ENCODE results near the gene SF3B3.
A peak's percentile ranks its signal among the peaks of the same experiment; 100 is the strongest.

SF3B3 gene

DNA sequence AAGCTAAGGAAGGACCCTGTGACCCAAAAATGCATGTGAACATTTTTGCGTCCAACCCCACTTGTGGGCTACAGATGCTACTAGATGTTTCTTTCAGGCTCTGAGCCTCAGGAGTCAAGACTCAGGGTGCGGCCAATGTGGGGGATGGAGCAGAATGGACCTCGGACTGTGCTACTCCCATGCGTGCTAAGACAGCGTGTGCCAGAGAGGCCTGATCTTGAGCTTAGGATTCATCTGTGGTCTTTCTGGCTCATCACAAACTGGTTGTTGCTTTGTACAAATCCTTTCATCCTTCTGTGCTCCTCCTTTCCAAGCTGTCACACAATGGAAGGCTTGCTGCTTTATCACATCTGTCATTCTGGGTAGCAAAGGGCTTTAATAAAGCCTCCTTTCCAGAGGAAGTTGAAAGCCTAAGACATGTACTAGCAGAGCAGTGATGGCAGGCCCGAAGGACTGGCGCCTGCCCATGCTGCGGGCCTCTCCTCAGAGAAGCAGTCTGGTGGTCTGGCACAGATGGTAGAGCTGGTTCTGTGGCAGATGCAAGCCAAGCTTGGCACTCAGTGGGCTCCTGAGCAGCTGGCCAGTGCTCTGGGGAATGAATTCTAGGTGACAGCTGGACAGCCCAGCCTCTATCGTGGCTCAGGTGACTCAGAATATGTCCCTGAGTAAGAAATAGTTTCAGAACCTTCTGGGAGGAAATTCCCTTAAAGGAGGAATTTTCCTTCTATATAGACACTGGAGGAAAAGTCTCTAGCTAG, 28.0 kb upstream of the SF3B3 start:
- no peak overlapping the region for H2AFZ ChIP-seq (ENCODE audit: low read length)
- no peak for DNase-seq
- H3K36me3 ChIP-seq (replicated peaks; ENCODE audit: insufficient read depth, low read length) = no peaks in the 10 kb centered on the region
- no peak overlapping the region for H3K9ac ChIP-seq (ENCODE audit: low read length)
- TF ChIP-seq EZH2phosphoT487 (IDR thresholded peaks at IDR 0.05; ENCODE audit: low read length) (no peak), EZH2 (optimal IDR thresholded peaks at IDR 0.05; ENCODE audit: low read depth, low read length) (no peak)
- TF ChIP-seq, protein P1, sequence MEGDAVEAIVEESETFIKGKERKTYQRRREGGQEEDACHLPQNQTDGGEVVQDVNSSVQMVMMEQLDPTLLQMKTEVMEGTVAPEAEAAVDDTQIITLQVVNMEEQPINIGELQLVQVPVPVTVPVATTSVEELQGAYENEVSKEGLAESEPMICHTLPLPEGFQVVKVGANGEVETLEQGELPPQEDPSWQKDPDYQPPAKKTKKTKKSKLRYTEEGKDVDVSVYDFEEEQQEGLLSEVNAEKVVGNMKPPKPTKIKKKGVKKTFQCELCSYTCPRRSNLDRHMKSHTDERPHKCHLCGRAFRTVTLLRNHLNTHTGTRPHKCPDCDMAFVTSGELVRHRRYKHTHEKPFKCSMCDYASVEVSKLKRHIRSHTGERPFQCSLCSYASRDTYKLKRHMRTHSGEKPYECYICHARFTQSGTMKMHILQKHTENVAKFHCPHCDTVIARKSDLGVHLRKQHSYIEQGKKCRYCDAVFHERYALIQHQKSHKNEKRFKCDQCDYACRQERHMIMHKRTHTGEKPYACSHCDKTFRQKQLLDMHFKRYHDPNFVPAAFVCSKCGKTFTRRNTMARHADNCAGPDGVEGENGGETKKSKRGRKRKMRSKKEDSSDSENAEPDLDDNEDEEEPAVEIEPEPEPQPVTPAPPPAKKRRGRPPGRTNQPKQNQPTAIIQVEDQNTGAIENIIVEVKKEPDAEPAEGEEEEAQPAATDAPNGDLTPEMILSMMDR (IDR thresholded peaks at IDR 0.05; ENCODE audit: low read length) = no peak
- no peaks in the 10 kb centered on the region for H3K9me2 ChIP-seq (replicated peaks; ENCODE audit: insufficient read depth, low read length)
- no peaks in the 10 kb centered on the region for H4K20me1 ChIP-seq (ENCODE audit: insufficient read depth, low read length)
- H3K9me3 ChIP-seq (replicated peaks; ENCODE audit: insufficient read depth, low read length) = no peaks in the 10 kb centered on the region
- H3K27me3 ChIP-seq (replicated peaks; ENCODE audit: insufficient read depth, low read length) = no peaks in the 10 kb centered on the region
- no peaks in the 10 kb centered on the region for H3K79me2 ChIP-seq (ENCODE audit: low read length)
- H3K4me3 ChIP-seq (ENCODE audit: low read length) = no peak overlapping the region
- H3K27ac ChIP-seq (ENCODE audit: low read length) = no peak overlapping the region
- H3F3A ChIP-seq (ENCODE audit: insufficient read depth, low read length) = no peaks in the 10 kb centered on the region
- no peak overlapping the region for H3K4me2 ChIP-seq (ENCODE audit: low read depth, low read length)
- H3K4me1 ChIP-seq (ENCODE audit: low read length) = no peaks in the 10 kb centered on the region

- no peak overlapping the region for H3K4me3 ChIP-seq (ENCODE audit: low read length)
- no peaks in the 10 kb centered on the region for H3K36me3 ChIP-seq (replicated peaks; ENCODE audit: insufficient read depth, low read length)
Measured at GRCh38 chr16:70496513-70496912, 27.1 kb upstream of the SF3B3 start.

DNA sequence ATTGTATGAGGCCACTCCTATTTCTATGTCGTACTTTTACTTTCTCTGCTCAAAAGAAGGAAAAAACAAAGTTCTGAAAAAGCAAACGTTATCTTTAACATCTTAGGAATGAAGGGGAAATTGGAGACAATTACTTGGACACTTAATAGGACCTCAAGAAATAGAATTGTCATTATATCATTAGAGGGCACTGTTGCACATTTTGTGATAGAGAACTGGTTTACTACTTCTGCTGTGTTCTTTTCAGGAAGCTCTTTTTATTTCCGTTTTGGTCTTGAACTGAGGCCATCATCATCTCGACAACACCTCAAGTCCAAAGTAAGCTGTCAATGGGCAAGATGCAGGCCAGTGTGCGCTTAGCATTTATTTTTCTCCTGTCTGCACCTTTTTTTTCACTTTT, 14.9 kb upstream of the SF3B3 start:
- no peaks in the 10 kb centered on the region for H3K9me3 ChIP-seq (replicated peaks; ENCODE audit: insufficient read depth, low read length)
- no peak overlapping the region for H2AFZ ChIP-seq (ENCODE audit: low read length)
- H3K36me3 ChIP-seq (replicated peaks; ENCODE audit: insufficient read depth, low read length) = no peaks in the 10 kb centered on the region; the same call in none of the 2 replicates

More at GRCh38 chr16:70496513-70496912, 27.1 kb upstream of the SF3B3 start:
- Histone ChIP-seq H3K27ac (ENCODE audit: low read length) (no peak overlapping the region), H3K9me3 (replicated peaks; ENCODE audit: insufficient read depth, low read length) (no peaks in the 10 kb centered on the region), H3K9me2 (replicated peaks; ENCODE audit: insufficient read depth, low read length) (no peaks in the 10 kb centered on the region), H3K79me2 (ENCODE audit: low read length) (no peaks in the 10 kb centered on the region), H3K27me3 (replicated peaks; ENCODE audit: insufficient read depth, low read length) (no peaks in the 10 kb centered on the region), H4K20me1 (ENCODE audit: insufficient read depth, low read length) (no peaks in the 10 kb centered on the region), H3K4me2 (ENCODE audit: low read depth, low read length) (no peak overlapping the region), H2AFZ (ENCODE audit: low read length) (no peak overlapping the region), H3K9ac (ENCODE audit: low read length) (no peak overlapping the region), H3K4me1 (ENCODE audit: low read length) (no peaks in the 10 kb centered on the region), H3F3A (ENCODE audit: insufficient read depth, low read length) (no peaks in the 10 kb centered on the region)
- TF ChIP-seq EZH2 (optimal IDR thresholded peaks at IDR 0.05; ENCODE audit: low read depth, low read length) (no peak), EZH2phosphoT487 (IDR thresholded peaks at IDR 0.05; ENCODE audit: low read length) (no peak)
- TF ChIP-seq, protein P1 (IDR thresholded peaks at IDR 0.05; ENCODE audit: low read length) = no peak
- no peak for DNase-seq

More for the DNA sequence above, 14.9 kb upstream of the SF3B3 start:
- DNase-seq = peak; percentile 42
- no peaks in the 10 kb centered on the region for H3K79me2 ChIP-seq (ENCODE audit: low read length)
- TF ChIP-seq EZH2 (optimal IDR thresholded peaks at IDR 0.05; ENCODE audit: low read depth, low read length) = no peak
- TF ChIP-seq, protein P1 (IDR thresholded peaks at IDR 0.05; ENCODE audit: low read length) = peak; percentile 33; the same call in 1 of the 2 replicates
- TF ChIP-seq EZH2phosphoT487 (IDR thresholded peaks at IDR 0.05; ENCODE audit: low read length) = no peak
- no peaks in the 10 kb centered on the region for H3K27me3 ChIP-seq (replicated peaks; ENCODE audit: insufficient read depth, low read length)
- no peaks in the 10 kb centered on the region for H3K9me2 ChIP-seq (replicated peaks; ENCODE audit: insufficient read depth, low read length)
- no peaks in the 10 kb centered on the region for H4K20me1 ChIP-seq (ENCODE audit: insufficient read depth, low read length)
- no peak overlapping the region for H3K4me3 ChIP-seq (ENCODE audit: low read length)
- no peak overlapping the region for H3K4me2 ChIP-seq (ENCODE audit: low read depth, low read length)
- no peak overlapping the region for H3K9ac ChIP-seq (ENCODE audit: low read length)
- H3K27ac ChIP-seq (ENCODE audit: low read length) = no peak overlapping the region
- H3K4me1 ChIP-seq (ENCODE audit: low read length) = no peaks in the 10 kb centered on the region
- H3F3A ChIP-seq (ENCODE audit: insufficient read depth, low read length) = peaks cover 6% of the 10 kb centered on the region; the same call in 1 of the 2 replicates
